HepG2 (cell line): ENCODE data around the gene FRMD8. TPM values are rescaled to one million over a fixed set of nuclear protein-coding genes. Genes with fewer than 3 reads are reported as not detected.

Experiments
- DPF2 ChIP-seq: sonication (generic); formaldehyde crosslinking; IDR thresholded peaks from 2 replicates; pipeline ENCODE4 v1.4.0; 2020; ENCODE audit warnings: mild to moderate bottlenecking, low read depth, missing genetic modification reagents, borderline replicate concordance
- DR1 ChIP-seq: sonication (generic); formaldehyde crosslinking; IDR thresholded peaks from 2 replicates; pipeline ENCODE4 v1.8.0; 2021; ENCODE audit warnings: mild to moderate bottlenecking, missing genetic modification reagents, inconsistent platforms
- GZF1 ChIP-seq: sonication (generic); formaldehyde crosslinking; IDR thresholded peaks from 2 replicates; pipeline ENCODE4 v1.5.1; 2020; ENCODE audit warnings: mild to moderate bottlenecking, missing genetic modification reagents
- JDP2 ChIP-seq: sonication (generic); formaldehyde crosslinking; IDR thresholded peaks from 2 replicates; pipeline ENCODE4 v1.8.1; 2022; ENCODE audit warnings: missing genetic modification reagents, borderline replicate concordance
- JUND ChIP-seq: sonication (generic); formaldehyde crosslinking; IDR thresholded peaks from 2 replicates; pipeline ENCODE4 v1.8.0; 2022; ENCODE audit warnings: mild to moderate bottlenecking, missing genetic modification reagents
- PITX1 ChIP-seq: sonication (generic); formaldehyde crosslinking; IDR thresholded peaks from 2 replicates; pipeline ENCODE4 v1.5.1; 2020; ENCODE audit warnings: mild to moderate bottlenecking, missing genetic modification reagents
- SAFB2 ChIP-seq: sonication (generic); formaldehyde crosslinking; IDR thresholded peaks from 2 replicates; pipeline ENCODE4 v1.5.1; 2020; ENCODE audit warnings: missing genetic modification reagents, low read depth, mild to moderate bottlenecking, borderline replicate concordance
- SNAPC2 ChIP-seq: sonication (generic); formaldehyde crosslinking; IDR thresholded peaks from 2 replicates; pipeline ENCODE4 v1.8.1; 2022; ENCODE audit warnings: mild to moderate bottlenecking, missing genetic modification reagents
- TEAD2 ChIP-seq: sonication (generic); formaldehyde crosslinking; IDR thresholded peaks from 2 replicates; pipeline ENCODE4 v1.9.0; 2021; ENCODE audit warnings: missing genetic modification reagents
- ZNF101 ChIP-seq: sonication (generic); formaldehyde crosslinking; IDR thresholded peaks from 2 replicates; pipeline ENCODE4 v1.4.0; 2020; ENCODE audit warnings: mild to moderate bottlenecking, low read depth, missing genetic modification reagents, borderline replicate concordance
- ZNF3 ChIP-seq: IDR thresholded peaks from 2 replicates; pipeline ENCODE4 v1.7.0; 2017; ENCODE audit warnings: inconsistent platforms
- ZNF501 ChIP-seq: sonication (generic); formaldehyde crosslinking; IDR thresholded peaks from 2 replicates; pipeline ENCODE4 v1.5.1; 2020; ENCODE audit warnings: mild to moderate bottlenecking, moderate library complexity, missing genetic modification reagents
- ZSCAN20 ChIP-seq: sonication (generic); formaldehyde crosslinking; IDR thresholded peaks from 2 replicates; pipeline ENCODE4 v1.4.0; 2020; ENCODE audit warnings: missing genetic modification reagents, mild to moderate bottlenecking, borderline replicate concordance
- polyA plus RNA-seq, 8 experiments: library from polyadenylated mRNA; depleted of rRNA in 3 of 8; stranded (reverse) in 7 of 8; unstranded in 1 of 8; fragments of >200 nt; fragmentation: Illumina TruSeq in 4 of 8; extraction: Trizol in 4 of 8; gene quantifications; 2 replicates each; pipeline versions ENCODE4 v1.2.1 to v1.2.3, GENCODE V29; 2011 to 2016; ENCODE audit warnings: low read depth in 4 of 8, missing spikeins in 1 of 8, mixed read lengths in 1 of 8; ENCODE audit not compliant: insufficient read depth in 1 of 8
- total RNA-seq, 5 experiments: library from RNA; depleted of rRNA; stranded (reverse); fragments of >200 nt; fragmentation: Illumina TruSeq; extraction: Trizol; gene quantifications; 2 replicates each; pipeline ENCODE4 v1.2.3, GENCODE V29; 2016; ENCODE audit warnings: low read depth in 1 of 5
- TF ChIP-seq, protein P1 (sequence below): sonication (generic); formaldehyde crosslinking; IDR thresholded peaks from 2 replicates; pipeline ENCODE4 v1.8.0; 2022; ENCODE audit warnings: mild to moderate bottlenecking, missing genetic modification reagents, moderate library complexity
- TF ChIP-seq, protein P2 (sequence below): sonication (generic); formaldehyde crosslinking; conservative IDR thresholded peaks from 2 replicates; pipeline ENCODE4 v1.4.0; 2020; ENCODE audit warnings: missing genetic modification reagents
- TF ChIP-seq, protein P3 (sequence below): sonication (generic); formaldehyde crosslinking; IDR thresholded peaks from 2 replicates; pipeline ENCODE4 v1.4.0; 2020; ENCODE audit warnings: missing genetic modification reagents
- TF ChIP-seq, protein P4 (sequence below): sonication (generic); formaldehyde crosslinking; IDR thresholded peaks from one replicate; pipeline ENCODE4 v1.5.1; 2020; ENCODE audit warnings: mild to moderate bottlenecking, missing genetic modification reagents; ENCODE audit errors: not compliant biosample characterization

Gene FRMD8
- total and polyA plus RNA-seq, 2 of the 13 experiments (the other 11 are each of a cell fraction or from before 2014, with no cell fraction given): 5.8 to 20.6 TPM

DNA sequence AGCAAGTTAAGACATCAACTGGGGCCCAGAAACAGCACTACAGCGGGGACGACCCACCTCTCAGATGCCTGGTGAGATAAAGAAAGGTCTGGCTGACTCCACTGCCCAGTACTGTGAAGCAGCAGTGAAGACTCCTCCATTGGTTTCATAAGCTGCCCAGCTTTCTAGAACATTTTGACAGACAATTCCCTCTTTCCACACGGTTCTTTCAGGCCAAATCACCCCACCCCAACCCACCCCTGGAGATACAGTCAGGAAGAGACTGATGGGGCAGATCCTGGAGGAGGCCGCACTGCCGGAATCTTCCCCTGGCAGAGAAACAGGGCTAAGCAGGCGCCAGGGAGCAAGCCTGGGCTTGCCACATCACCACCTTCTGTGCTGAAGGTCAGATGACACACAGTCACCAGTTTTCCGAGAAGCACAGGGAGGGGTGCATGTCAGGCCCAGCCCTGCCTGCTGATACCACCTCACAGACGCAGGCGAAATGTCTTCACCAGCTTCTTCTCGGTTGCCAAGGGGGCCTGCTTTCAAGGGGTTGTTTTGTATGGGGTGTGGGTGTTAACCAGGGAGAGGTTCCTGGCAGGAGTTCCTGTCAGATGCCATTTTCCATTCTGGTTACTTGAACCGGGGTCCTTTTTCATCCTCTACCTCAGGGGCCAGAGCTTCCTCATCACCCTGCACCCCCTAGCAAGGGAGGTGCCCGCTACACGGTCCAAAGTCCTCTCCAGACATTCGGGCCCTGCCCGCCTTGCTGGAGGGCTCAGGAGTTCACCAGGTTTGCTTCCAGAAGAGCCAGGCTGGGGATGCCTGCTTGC, 34.7 kb downstream of the FRMD8 start (continued):
- TF ChIP-seq SAFB2 (CRISPR knock-in tag): no peak; the same call in 1 of the 2 replicates
- peak; percentile 22; the same call in 1 of the 2 replicates for TF ChIP-seq DR1
- no peak for TF ChIP-seq ZNF3 (CRISPR knock-in tag)
- no peak for TF ChIP-seq PITX1 (CRISPR knock-in tag)
- 0 out of 2 replicates have a peak, but pooled peaks have one; percentile 36 for TF ChIP-seq GZF1 (CRISPR knock-in tag)
- TF ChIP-seq, protein P1, sequence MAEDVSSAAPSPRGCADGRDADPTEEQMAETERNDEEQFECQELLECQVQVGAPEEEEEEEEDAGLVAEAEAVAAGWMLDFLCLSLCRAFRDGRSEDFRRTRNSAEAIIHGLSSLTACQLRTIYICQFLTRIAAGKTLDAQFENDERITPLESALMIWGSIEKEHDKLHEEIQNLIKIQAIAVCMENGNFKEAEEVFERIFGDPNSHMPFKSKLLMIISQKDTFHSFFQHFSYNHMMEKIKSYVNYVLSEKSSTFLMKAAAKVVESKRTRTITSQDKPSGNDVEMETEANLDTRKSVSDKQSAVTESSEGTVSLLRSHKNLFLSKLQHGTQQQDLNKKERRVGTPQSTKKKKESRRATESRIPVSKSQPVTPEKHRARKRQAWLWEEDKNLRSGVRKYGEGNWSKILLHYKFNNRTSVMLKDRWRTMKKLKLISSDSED (CRISPR knock-in tag): no peak
- 0 out of 2 replicates have a peak, but pooled peaks have one; percentile 44 for TF ChIP-seq SNAPC2 (CRISPR knock-in tag)
- TF ChIP-seq ZNF101: no peak
- TF ChIP-seq JUND (CRISPR knock-in tag): peak; percentile 79
- no peak; the same call in 1 of the 2 replicates for TF ChIP-seq DPF2 (CRISPR knock-in tag)
- TF ChIP-seq, protein P2, sequence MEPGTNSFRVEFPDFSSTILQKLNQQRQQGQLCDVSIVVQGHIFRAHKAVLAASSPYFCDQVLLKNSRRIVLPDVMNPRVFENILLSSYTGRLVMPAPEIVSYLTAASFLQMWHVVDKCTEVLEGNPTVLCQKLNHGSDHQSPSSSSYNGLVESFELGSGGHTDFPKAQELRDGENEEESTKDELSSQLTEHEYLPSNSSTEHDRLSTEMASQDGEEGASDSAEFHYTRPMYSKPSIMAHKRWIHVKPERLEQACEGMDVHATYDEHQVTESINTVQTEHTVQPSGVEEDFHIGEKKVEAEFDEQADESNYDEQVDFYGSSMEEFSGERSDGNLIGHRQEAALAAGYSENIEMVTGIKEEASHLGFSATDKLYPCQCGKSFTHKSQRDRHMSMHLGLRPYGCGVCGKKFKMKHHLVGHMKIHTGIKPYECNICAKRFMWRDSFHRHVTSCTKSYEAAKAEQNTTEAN: peak; percentile 66; the same call in 1 of the 2 replicates
- TF ChIP-seq JDP2 (CRISPR knock-in tag): no peak
- TF ChIP-seq TEAD2 (CRISPR knock-in tag): no peak
- TF ChIP-seq ZNF501: peak; percentile 9; the same call in 1 of the 2 replicates
- TF ChIP-seq, protein P3, sequence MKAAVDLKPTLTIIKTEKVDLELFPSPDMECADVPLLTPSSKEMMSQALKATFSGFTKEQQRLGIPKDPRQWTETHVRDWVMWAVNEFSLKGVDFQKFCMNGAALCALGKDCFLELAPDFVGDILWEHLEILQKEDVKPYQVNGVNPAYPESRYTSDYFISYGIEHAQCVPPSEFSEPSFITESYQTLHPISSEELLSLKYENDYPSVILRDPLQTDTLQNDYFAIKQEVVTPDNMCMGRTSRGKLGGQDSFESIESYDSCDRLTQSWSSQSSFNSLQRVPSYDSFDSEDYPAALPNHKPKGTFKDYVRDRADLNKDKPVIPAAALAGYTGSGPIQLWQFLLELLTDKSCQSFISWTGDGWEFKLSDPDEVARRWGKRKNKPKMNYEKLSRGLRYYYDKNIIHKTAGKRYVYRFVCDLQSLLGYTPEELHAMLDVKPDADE (CRISPR knock-in tag): no peak
- no peak for TF ChIP-seq ZSCAN20 (CRISPR knock-in tag)
- TF ChIP-seq, protein P4, sequence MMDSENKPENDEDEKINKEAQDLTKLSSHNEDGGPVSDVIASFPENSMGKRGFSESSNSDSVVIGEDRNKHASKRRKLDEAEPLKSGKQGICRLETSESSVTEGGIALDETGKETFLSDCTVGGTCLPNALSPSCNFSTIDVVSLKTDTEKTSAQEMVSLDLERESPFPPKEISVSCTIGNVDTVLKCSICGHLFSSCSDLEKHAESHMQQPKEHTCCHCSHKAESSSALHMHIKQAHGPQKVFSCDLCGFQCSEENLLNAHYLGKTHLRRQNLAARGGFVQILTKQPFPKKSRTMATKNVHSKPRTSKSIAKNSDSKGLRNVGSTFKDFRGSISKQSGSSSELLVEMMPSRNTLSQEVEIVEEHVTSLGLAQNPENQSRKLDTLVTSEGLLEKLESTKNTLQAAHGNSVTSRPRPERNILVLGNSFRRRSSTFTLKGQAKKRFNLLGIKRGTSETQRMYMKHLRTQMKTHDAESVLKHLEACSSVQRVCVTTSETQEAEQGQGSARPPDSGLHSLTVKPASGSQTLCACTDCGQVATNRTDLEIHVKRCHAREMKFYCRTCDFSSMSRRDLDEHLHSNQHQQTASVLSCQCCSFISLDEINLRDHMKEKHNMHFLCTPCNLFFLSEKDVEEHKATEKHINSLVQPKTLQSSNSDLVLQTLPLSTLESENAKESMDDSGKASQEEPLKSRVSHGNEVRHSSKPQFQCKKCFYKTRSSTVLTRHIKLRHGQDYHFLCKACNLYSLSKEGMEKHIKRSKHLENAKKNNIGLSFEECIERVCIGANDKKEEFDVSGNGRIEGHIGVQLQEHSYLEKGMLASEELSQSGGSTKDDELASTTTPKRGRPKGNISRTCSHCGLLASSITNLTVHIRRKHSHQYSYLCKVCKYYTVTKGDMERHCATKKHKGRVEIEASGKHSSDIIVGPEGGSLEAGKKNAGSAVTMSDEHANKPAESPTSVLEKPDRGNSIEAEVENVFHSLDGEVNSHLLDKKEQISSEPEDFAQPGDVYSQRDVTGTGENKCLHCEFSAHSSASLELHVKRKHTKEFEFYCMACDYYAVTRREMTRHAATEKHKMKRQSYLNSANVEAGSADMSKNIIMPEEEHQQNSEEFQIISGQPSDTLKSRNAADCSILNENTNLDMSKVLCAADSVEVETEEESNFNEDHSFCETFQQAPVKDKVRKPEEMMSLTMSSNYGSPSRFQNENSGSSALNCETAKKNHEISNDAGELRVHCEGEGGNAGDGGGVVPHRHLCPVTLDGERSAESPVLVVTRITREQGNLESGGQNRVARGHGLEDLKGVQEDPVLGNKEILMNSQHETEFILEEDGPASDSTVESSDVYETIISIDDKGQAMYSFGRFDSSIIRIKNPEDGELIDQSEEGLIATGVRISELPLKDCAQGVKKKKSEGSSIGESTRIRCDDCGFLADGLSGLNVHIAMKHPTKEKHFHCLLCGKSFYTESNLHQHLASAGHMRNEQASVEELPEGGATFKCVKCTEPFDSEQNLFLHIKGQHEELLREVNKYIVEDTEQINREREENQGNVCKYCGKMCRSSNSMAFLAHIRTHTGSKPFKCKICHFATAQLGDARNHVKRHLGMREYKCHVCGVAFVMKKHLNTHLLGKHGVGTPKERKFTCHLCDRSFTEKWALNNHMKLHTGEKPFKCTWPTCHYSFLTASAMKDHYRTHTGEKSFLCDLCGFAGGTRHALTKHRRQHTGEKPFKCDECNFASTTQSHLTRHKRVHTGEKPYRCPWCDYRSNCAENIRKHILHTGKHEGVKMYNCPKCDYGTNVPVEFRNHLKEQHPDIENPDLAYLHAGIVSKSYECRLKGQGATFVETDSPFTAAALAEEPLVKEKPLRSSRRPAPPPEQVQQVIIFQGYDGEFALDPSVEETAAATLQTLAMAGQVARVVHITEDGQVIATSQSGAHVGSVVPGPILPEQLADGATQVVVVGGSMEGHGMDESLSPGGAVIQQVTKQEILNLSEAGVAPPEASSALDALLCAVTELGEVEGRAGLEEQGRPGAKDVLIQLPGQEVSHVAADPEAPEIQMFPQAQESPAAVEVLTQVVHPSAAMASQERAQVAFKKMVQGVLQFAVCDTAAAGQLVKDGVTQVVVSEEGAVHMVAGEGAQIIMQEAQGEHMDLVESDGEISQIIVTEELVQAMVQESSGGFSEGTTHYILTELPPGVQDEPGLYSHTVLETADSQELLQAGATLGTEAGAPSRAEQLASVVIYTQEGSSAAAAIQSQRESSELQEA (CRISPR knock-in tag): no peak
